HT1080 (cell line): ENCODE results near the gene ATF2. TPM values are rescaled to one million over a fixed set of nuclear protein-coding genes. Genes with fewer than 3 reads are reported as not detected.

Experiments used
- DNase-seq: peaks from one replicate; pipeline ENCODE4 v3.0.0-alpha.2; 2015; ENCODE audit warnings: low read depth
- small RNA-seq: library from RNA; depleted of rRNA; stranded (forward); fragments of <200 nt; gene quantifications from one replicate; pipeline ENCODE3, GENCODE V24; 2014
- total RNA-seq: library from RNA; depleted of rRNA; stranded (reverse); fragments of >200 nt; shearing (Covaris generic); gene quantifications from 2 replicates; pipeline ENCODE4 v1.2.3, GENCODE V29; 2014; rRNA removed

The ATF2 gene
- total RNA-seq, 1 experiment from 2014 or later = 29.8 TPM

GRCh38 chr2:175027755-175028154, 140.2 kb downstream of the ATF2 start:
- DNase-seq = no peak

- DNase-seq = no peak
These were observed 141.6 kb downstream of the ATF2 start for GRCh38 chr2:175026385-175026784.

- no peak for DNase-seq
These were observed 142.1 kb downstream of the ATF2 start for GRCh38 chr2:175025946-175026345.

GRCh38 chr2:175025233-175025632, 142.8 kb downstream of the ATF2 start:
- DNase-seq = no peak

- no peak for DNase-seq
These were observed 145.1 kb downstream of the ATF2 start for GRCh38 chr2:175022923-175023322.

Small RNA genes within 50 kb of the gene (small RNA-seq; reads per million reads assigned to genes)
- not detected for gene MIR933
- not detected for gene RF02271
- not detected for gene RNU6-1290P
- not detected for gene RNU6-763P

Other genes with a start within 250 kb of the ATF2 start
- 9.6 and 10.2 TPM in 2 replicates for gene CHN1, start 162.8 kb downstream of the ATF2 start, total RNA-seq
- 259 and 273 TPM in 2 replicates for gene ATP5MC3, start 13.5 kb upstream of the ATF2 start, total RNA-seq